HG02642 (cell line): Measurements from ENCODE around the gene EFHD2.
A peak's percentile ranks its signal among the peaks of the same experiment; 100 is the strongest.
"Not testable (repeated sequence)": the region's sequence is repeated elsewhere in the genome, so short reads cannot be mapped to it uniquely, and the experiment has no call there.

Experiments used
- ATAC-seq: cut with Tn5 transposase; IDR thresholded peaks from one replicate; pipeline ENCODE4 v1.9.1; 2021; ENCODE audit warnings: mild to moderate bottlenecking; ENCODE audit not compliant: unreplicated experiment, poor library complexity

EFHD2 gene

GRCh38 chr1:15410884-15411245 is 1.2 kb downstream of the EFHD2 start:
- no peak for ATAC-seq

GRCh38 chr1:15411593-15412137 is 2.0 kb downstream of the EFHD2 start:
- ATAC-seq, result peak; percentile 41

GRCh38 chr1:15412175-15412800 is 2.6 kb downstream of the EFHD2 start:
- ATAC-seq, result no peak

DNA sequence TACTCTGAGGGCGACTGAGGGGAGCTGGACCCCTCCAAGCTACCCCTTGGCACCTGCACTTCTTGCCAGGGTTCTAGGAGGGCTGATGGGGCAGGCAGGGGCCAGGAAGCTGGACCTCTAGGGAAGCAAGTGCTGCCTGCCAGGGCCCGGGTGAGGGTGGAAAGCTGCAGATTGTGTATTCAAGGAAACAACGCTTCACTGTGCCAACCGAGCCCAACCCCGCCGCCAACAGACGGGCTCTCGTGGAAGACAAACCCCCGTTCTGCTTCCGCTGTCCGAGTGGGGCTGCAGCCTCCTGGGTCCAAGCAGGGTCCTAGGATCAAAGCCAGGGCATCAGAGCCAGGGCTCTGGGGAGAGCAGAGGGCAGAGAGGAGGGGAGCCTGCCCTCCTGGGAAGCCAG is 3.2 kb downstream of the EFHD2 start:
- no peak for ATAC-seq

DNA sequence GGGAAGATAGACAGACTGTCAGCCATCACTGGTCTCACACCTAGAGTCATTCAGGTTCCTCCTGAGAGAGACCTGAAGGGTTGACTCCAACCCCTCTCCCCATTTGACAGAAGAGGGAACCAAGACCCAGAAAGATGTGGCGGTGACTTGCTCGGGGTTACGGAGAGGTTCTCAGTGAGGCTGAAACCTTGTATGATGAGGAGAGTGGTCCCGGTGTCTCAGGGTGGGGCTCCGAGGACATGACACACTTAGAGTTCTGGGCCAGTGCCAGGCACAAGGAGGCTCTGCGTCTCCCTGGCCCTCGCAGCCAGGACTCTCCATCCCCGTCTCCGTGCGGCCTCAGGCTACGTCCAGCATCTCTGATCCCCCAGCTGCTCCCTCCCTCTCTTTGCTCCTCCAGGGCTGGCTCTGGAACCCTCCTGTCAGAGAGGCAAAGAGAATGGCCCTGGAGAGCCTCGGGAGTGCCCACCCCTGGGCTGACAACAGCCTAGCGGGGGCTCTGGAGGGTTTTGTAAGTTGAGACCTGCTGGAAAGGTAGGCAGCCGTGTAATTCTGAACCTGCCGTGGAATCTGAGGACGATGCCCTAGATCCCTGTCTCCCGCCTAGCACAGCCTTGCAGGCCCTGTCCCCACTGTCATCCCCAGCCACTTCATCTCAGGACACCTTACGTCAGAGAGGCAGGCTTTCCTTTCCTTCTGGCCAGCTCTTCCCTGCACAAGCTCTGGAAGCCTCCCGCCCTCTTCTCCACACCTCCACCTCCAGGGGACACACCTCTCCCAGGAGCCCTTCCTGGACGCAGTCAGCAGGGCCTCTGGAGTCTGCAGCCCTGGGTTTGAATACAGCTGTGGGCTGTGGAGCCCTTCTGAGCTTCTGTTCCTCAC is 4.1 kb downstream of the EFHD2 start:
- ATAC-seq, result no peak

- ATAC-seq, result no peak
Observed at GRCh38 chr1:15414445-15414983, 4.8 kb downstream of the EFHD2 start.

GRCh38 chr1:15417059-15417934 is 7.6 kb downstream of the EFHD2 start:
- no peak for ATAC-seq

- no peak for ATAC-seq
Observed at GRCh38 chr1:15418806-15419515, 9.3 kb downstream of the EFHD2 start.

GRCh38 chr1:15420853-15421465 is 11.3 kb downstream of the EFHD2 start:
- ATAC-seq, result no peak

GRCh38 chr1:15422871-15423270 is 13.2 kb downstream of the EFHD2 start:
- no peak for ATAC-seq

DNA sequence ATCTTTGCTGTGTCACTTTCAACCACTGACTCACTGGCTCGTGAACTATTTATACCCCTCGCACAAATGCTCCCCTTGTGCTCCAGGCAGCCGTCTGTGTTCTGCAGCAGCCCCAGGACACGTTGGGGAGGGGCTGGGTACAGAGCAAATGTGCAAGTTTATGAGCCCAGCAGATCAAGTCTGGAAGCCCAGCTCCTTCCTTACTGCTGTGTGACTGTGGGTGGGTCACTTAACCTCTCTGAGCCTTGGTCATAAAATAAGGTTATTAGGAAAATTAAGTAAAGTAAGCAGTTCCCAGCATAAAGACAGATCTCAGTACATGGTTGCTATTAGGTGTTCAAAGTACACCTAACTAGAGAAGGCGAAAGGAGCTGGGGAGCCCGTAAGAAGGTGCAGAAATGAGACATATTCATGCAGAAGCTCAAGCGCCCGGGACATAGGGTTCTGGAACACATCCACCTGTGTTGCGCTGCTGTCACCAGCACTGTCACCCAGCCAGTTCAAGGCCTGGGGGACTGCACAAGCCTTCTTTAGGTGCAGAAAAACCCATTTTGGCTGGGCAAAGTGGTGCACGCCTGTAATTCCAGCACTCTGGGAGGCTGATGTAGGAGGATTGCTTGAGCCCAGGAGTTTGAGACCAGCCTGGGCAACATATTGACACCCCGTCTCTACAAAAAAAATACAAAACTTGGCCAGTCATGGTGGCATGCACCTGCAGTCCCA is 13.8 kb downstream of the EFHD2 start:
- no peak for ATAC-seq

DNA sequence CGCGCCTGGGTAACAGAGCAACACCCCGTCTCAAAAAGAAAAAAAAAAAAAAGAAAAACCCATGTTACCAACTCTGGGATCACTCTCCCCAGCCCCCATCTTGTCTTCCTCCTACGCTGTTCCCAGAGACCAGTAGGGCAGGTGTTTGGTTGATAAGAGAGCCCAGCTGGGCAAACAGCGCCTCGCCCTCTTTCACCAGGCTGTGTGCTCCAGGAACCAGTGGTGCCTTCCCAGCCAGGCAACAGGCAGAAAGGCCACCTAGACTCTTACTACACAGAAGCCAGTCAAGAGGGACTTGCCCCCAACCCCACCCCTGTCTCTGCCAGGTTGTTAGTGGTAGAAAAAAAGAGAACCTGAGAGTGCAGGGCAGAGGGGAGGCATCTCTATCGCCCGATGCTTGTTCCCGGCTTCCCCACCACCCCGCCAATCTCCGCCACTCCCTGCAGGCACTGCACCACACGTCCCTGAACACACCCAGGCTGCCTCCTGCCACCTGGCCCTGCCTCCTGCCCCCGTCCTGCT is 14.5 kb downstream of the EFHD2 start:
- no peak for ATAC-seq

DNA sequence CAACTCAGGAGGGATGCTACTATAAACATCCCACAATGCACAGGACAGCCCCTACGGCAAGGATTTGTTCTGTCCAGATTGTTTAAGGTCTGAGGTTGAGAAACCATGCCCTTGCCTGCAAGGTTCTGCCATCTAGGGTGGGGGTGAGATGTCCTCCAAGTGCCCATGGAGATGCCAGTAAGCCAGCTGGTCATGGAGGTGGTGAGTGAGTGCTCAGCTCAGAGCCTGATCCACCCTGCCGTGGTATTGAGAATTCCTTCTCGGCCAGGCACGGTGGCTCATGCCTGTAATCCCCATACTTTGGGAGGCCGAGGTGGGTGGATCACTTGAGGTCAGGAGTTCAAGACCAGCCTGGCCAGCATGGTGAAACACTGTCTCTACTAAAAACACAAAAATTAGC is 15.3 kb downstream of the EFHD2 start:
- no peak for ATAC-seq

- no peak for ATAC-seq
Observed at GRCh38 chr1:15425521-15425920, 15.8 kb downstream of the EFHD2 start.

GRCh38 chr1:15425958-15426357 is 16.3 kb downstream of the EFHD2 start:
- ATAC-seq, result no peak

DNA sequence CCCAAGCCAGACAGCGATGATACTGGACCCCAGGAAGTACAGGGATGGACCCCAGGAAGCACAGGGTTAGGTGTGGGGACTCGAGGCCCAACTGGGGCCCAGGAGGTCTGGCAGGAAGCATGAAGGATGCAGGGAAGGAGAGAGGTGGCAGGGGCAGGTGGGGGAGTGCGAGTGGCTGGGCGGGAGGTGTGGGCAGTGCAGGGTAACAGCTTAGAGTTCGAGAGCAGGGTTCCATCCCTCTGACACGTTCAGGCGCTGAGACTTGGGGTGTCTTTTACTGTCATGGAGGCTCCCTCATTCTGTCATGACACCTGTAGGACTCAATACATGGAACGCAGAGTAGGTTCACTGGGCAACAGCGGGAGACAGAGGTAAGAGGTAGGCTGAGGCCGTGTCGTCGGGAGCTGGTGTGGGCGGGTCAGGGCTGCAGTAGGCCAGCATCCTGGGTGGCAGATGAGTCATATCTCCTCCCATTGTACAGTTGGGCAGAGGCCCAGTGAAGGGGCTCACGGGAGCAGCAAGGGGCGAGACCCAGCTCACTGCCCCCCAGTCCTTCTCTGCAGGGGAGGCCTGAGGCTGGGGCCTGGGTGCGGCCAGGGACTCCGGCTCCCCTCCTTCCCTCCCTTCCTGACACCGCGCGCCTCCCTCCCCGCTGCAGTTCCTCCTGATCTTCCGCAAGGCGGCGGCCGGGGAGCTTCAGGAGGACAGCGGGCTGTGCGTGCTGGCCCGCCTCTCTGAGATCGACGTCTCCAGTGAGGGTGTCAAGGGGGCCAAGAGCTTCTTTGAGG is 17.0 kb downstream of the EFHD2 start:
- no peak for ATAC-seq

GRCh38 chr1:15427280-15427666 is 17.6 kb downstream of the EFHD2 start:
- no peak for ATAC-seq

DNA sequence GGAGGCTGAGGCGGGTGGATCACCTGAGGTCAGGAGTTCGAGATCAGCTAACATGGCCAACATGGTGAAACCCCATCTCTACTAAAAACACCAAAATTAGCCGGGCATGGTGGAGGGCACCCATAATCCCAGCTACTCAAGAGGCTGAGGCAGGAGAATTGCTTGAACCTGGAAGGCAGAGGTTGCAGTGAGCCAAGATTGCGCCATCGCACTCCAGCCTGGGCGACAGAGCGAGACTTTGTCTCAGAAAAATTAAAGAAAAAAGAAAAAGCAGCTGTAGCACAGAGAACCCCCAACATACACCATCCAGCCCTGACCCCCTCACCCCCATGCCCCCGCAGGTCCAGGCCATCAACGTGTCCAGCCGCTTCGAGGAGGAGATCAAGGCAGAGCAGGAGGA is 18.6 kb downstream of the EFHD2 start:
- not testable (repeated sequence) for ATAC-seq
